ENCODE data around the gene MAP3K4. TPM values are rescaled to one million over a fixed set of nuclear protein-coding genes. Genes with fewer than 3 reads are reported as not detected.

The MAP3K4 gene
- total and polyA plus RNA-seq, 2 of the 4 experiments (the other 2 are of a cell fraction), result 11.5 to 20.4 TPM

DNA sequence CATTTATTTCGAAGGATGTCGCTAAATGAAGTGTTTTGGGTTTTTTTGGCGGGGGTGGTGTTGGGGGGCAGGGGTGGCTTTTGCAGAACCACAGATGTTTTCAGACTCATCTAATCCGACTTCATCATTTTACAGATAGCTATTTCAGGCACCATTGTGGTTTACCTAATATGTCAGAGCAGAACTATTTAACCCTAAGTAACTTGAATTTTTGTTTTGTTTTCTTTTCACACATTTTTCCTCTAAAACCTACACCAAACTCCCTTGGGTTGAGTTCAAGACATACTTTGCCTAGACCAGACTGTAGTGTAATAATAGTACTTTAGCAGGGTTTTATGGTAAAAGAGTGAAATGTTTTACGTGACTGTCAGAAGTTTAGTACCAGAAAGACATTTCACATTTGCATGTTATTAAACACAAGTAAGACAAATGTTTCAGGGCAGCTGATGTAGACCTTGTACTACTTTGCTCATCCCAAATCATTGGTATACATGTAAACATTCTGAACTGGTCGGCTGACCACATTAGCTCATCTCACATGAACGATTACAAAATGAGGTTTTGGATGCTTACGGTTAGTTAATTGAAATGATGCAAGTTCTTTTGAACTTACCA is 37.7 kb downstream of the MAP3K4 start:
- Histone ChIP-seq H3K36me3 (ENCODE audit: control insufficient read depth, insufficient read depth, low read length) (no peaks in the 10 kb centered on the region), H2BK20ac (ENCODE audit: low read depth, low read length) (no peak overlapping the region), H3K4me2 (ENCODE audit: low read depth, low read length) (peak overlapping the region; percentile 61), H4K20me1 (ENCODE audit: insufficient read depth, low read length) (no peaks in the 10 kb centered on the region; the same call in 1 of the 2 replicates), H3K4me1 (ENCODE audit: control insufficient read depth, insufficient read depth, low read length) (peaks cover 6% of the 10 kb centered on the region), H3K79me1 (ENCODE audit: low read depth in 1 of 2, low read length in 2 of 2) (peaks cover 15 to 29% of the 10 kb centered on the region in 2 experiments), H4K91ac (ENCODE audit: insufficient read depth, low read depth, low read length) (no peak overlapping the region), H3K9me3 (ENCODE audit: control insufficient read depth, insufficient read depth, low read length) (no peaks in the 10 kb centered on the region), H3K14ac (replicated peaks; ENCODE audit: low read depth, low read length) (no peak overlapping the region), H3K18ac (ENCODE audit: low read depth, low read length) (no peak overlapping the region), H2BK15ac (ENCODE audit: low read depth, low read length) (no peak overlapping the region), H4K5ac (ENCODE audit: low read depth, low read length) (no peak overlapping the region), H2BK5ac (ENCODE audit: low read depth, low read length, poor library complexity, severe bottlenecking) (peak overlapping the region; percentile 21), H2AK5ac (ENCODE audit: low read depth, low read length) (no peak overlapping the region), H3K9ac (ENCODE audit: low read depth, low read length) (no peak overlapping the region), H3K23ac (ENCODE audit: low read depth, low read length) (no peak overlapping the region), H3K27me3 (ENCODE audit: control insufficient read depth, insufficient read depth, low read length) (no peaks in the 10 kb centered on the region), H3K4ac (ENCODE audit: low read depth, low read length) (no peak overlapping the region), H3K56ac (ENCODE audit: extremely low read depth, insufficient read depth, low read length) (no peak overlapping the region), H3K9me1 (ENCODE audit: insufficient read depth, low read length) (0 out of 2 replicates have a peak, but pooled peaks cover 3% of the 10 kb centered on the region), H3K4me3 (ENCODE audit: insufficient read depth, low read depth, low read length) (no peak overlapping the region), H2BK120ac (ENCODE audit: low read depth, low read length) (no peak overlapping the region), H4K8ac (ENCODE audit: low read depth in 2 of 2, low read length in 2 of 2) (no peak overlapping the region), H3K27ac (ENCODE audit: insufficient read depth, low read length) (peak overlapping the region; percentile 37; the same call in 1 of the 2 replicates), H2AK9ac (replicated peaks; ENCODE audit: low read depth, low read length, poor library complexity) (no peak overlapping the region), H2AFZ (replicated peaks; ENCODE audit: low read length, poor library complexity) (no peak overlapping the region)
- peak; percentile 80 for ATAC-seq (ENCODE audit: low read depth)
- ChIA-PET CTCF (interaction anchor here (0.5 to 1.4 kb wide), 4 partner anchors 13 to 341 kb away, joined by 3 read pairs; no protein-coding TSS in a partner anchor), POLR2A (ENCODE audit: unreplicated experiment) (no interaction called here)
- BruUV-seq (replicated peaks), result no TSS peak
- no peak for TF ChIP-seq MAFK (IDR thresholded peaks at IDR 0.05; ENCODE audit: low read depth, low read length)
- TF ChIP-seq USF2 (IDR thresholded peaks at IDR 0.05; ENCODE audit: low read depth, low read length), result no peak
- TF ChIP-seq POLR2A (IDR thresholded peaks at IDR 0.05; ENCODE audit: low read depth, low read length), result no peak
- peak; percentile 88 for TF ChIP-seq CEBPB (IDR thresholded peaks at IDR 0.05; ENCODE audit: low read depth, low read length)
- TF ChIP-seq NFE2L2 (IDR thresholded peaks at IDR 0.05; ENCODE audit: low read depth, low read length), result no peak
- no peak for TF ChIP-seq RFX5 (IDR thresholded peaks at IDR 0.05; ENCODE audit: low read depth, low read length)
- TF ChIP-seq MAZ (IDR thresholded peaks at IDR 0.05; ENCODE audit: borderline replicate concordance, low read depth, low read length), result no peak
- TF ChIP-seq BHLHE40 (IDR thresholded peaks at IDR 0.05; ENCODE audit: low read depth, low read length), result peak; percentile 97
- in situ Hi-C loops (cut with MboI; ENCODE audit: low sequenced_read_pairs) (no loop called here), dilution Hi-C loops (cut with HindIII; ENCODE audit: low sequenced_read_pairs, unreplicated experiment) (no loop called here), intact Hi-C loops (cut with micrococcal nuclease) (loop anchor here (2.0 kb wide), 2 partner anchors 19 to 51 kb away; no protein-coding TSS in a partner anchor)
- no CpG with 5 or more reads among the region's 8 CpGs for WGBS, 2 experiments (ENCODE audit: extremely low coverage in 2 of 2, insufficient read length in 1 of 2)
- DNase-seq, result peak; percentile 91
